Thymus (tissue), 11 donors: ENCODE results near the gene TTC34. TPM values are rescaled to one million over a fixed set of nuclear protein-coding genes. Genes with fewer than 3 reads are reported as not detected.
"Not testable (repeated sequence)": the region's sequence is repeated elsewhere in the genome, so short reads cannot be mapped to it uniquely, and the experiment has no call there.

Source experiments
- DNase-seq, 9 donors: peaks; one replicate each; pipeline ENCODE4 v3.0.0-alpha.2; 2013; ENCODE audit warnings: low spot score in 9 of 9, low read depth in 6 of 9, missing footprints in 1 of 9
- H3K27ac ChIP-seq, 2 donors: one replicate each; pipeline ENCODE4 v1.5.1; 2013; ENCODE audit warnings: control low read depth in 1 of 2, low read depth in 1 of 2, low read length in 1 of 2, mild to moderate bottlenecking in 1 of 2, moderate library complexity in 1 of 2
- H3K27me3 ChIP-seq, 2 donors: one replicate each; pipeline ENCODE4 v1.5.1; 2013; ENCODE audit warnings: low read length in 1 of 2; ENCODE audit not compliant: control insufficient read depth in 2 of 2, insufficient read depth in 1 of 2
- H3K36me3 ChIP-seq, 2 donors: one replicate each; pipeline ENCODE4 v1.5.1; 2013; ENCODE audit warnings: low read length in 1 of 2, mild to moderate bottlenecking in 1 of 2, moderate library complexity in 1 of 2; ENCODE audit not compliant: control insufficient read depth in 2 of 2, insufficient read depth in 2 of 2
- H3K4me1 ChIP-seq, 2 donors: one replicate each; pipeline ENCODE4 v1.5.1; 2013; ENCODE audit warnings: low read length in 2 of 2; ENCODE audit not compliant: control insufficient read depth in 2 of 2, insufficient read depth in 2 of 2
- H3K4me3 ChIP-seq, 2 donors: one replicate each; pipeline ENCODE4 v1.5.1; 2013; ENCODE audit warnings: low read length in 2 of 2, control low read depth in 1 of 2, mild to moderate bottlenecking in 1 of 2
- H3K9me3 ChIP-seq, 2 donors: one replicate each; pipeline ENCODE4 v1.5.1; 2013; ENCODE audit warnings: low read length in 1 of 2, mild to moderate bottlenecking in 1 of 2; ENCODE audit not compliant: control insufficient read depth in 2 of 2, insufficient read depth in 1 of 2
- WGBS: extraction: QIAGEN DNeasy Blood & Tissue Kit; methylation state at CpG from one replicate; pipeline ENCODE4 v1.1.7; 2013; 5-methylcytosine and 5-hydroxymethylcytosine counted together
- polyA plus RNA-seq: library from polyadenylated mRNA; stranded (reverse); fragments of 200-250 nt; gene quantifications from one replicate; pipeline ENCODE4 v1.2.3, GENCODE V29; 2013
- total RNA-seq: library from RNA; stranded (reverse); fragments of 120-200 nt; gene quantifications from one replicate; pipeline ENCODE4 v1.2.4, GENCODE V29; 2013
- donor health status: healthy.

Gene TTC34
- total and polyA plus RNA-seq, 2 donors = 0.09 to 0.34 TPM

DNA sequence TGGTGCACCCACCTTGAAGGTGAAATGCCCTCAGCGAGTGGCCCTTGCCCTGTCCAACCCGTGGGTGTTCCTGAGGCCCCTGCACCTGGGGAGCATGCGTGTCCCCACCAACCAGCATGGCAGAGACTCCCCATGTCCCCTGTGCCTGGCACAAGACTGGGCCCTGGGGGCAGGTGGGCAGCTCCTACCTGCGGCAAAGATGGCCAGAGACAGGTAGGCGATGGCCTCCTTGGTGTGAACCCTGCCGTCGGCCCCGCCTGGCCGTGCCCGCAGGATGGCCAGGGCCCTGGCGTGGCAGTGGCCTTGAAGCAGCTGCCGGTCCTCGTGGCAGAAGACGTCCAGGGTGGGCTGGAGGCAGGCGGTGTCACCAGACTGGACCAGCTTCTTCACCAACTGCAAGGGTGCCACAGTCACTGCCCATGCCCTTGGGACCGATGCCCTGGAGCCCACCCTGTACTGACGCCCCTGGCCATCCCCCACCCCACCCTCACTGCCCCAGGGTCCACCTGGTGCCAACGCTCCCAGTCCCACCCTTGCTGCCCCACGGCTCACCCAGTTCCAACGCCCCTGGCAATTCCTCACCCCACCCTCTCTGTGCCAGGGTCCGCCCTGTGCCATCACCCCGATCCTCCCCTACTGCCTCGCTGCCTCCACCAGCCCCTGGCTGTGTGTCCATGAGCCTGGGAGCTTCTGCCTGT, 15.7 kb downstream of the TTC34 start:
- WGBS = 96% methylated on average over 23 of the region's 23 CpGs
- no peaks in the 10 kb centered on the region for H3K36me3 ChIP-seq
- H3K27me3 ChIP-seq = peaks cover 28 to 38% of the 10 kb centered on the region in 2 donors
- H3K27ac ChIP-seq = no peak overlapping the region
- no peak for DNase-seq
- H3K9me3 ChIP-seq = peaks cover 2 to 8% of the 10 kb centered on the region in 2 donors
- no peak overlapping the region for H3K4me3 ChIP-seq
- H3K4me1 ChIP-seq = no peaks in the 10 kb centered on the region

DNA sequence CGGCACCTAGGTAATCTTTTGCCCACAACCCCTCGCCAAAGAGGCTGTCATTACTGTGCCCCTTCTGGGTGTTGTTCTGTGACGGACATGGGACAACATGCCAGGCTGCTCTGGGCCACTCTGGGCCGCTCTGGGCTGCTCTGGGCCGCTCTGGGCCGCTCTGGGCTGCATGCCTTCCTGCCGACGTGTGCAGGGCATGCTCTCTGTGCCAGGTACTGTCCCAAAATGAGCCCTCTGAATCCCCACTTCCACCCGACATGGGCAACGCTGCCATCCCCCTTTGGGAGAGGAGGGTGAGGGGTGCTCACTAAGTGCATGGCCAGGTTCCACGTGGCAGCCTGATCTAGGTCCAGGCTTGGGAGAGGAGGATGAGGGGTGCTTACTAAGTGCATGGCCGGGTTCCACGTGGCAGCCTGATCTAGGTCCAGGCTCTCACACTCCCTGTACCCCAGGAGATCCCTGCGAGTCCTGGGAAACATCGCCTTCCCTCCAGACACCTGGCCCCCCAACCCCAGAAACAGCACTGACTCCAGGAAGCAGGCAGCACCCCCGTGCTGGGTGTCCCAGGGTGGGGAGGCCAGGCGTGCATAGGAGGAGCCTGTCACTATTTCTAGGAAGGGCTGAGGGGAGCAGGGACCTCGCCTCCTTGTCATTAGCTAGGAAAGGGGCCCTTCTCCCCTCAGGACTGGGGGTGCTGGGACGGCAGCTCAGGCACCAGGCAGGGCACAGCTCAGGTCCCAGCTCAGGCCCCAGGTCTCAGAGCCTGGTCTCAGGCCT, 16.5 kb downstream of the TTC34 start:
- Histone ChIP-seq H3K27ac (no peak overlapping the region), H3K4me3 (no peak overlapping the region), H3K4me1 (no peaks in the 10 kb centered on the region), H3K27me3 (peaks cover 21 to 31% of the 10 kb centered on the region in 2 donors), H3K36me3 (no peaks in the 10 kb centered on the region), H3K9me3 (peaks cover 2 to 8% of the 10 kb centered on the region in 2 donors)
- no peak for DNase-seq
- 86% methylated on average over 19 of the region's 19 CpGs for WGBS

DNA sequence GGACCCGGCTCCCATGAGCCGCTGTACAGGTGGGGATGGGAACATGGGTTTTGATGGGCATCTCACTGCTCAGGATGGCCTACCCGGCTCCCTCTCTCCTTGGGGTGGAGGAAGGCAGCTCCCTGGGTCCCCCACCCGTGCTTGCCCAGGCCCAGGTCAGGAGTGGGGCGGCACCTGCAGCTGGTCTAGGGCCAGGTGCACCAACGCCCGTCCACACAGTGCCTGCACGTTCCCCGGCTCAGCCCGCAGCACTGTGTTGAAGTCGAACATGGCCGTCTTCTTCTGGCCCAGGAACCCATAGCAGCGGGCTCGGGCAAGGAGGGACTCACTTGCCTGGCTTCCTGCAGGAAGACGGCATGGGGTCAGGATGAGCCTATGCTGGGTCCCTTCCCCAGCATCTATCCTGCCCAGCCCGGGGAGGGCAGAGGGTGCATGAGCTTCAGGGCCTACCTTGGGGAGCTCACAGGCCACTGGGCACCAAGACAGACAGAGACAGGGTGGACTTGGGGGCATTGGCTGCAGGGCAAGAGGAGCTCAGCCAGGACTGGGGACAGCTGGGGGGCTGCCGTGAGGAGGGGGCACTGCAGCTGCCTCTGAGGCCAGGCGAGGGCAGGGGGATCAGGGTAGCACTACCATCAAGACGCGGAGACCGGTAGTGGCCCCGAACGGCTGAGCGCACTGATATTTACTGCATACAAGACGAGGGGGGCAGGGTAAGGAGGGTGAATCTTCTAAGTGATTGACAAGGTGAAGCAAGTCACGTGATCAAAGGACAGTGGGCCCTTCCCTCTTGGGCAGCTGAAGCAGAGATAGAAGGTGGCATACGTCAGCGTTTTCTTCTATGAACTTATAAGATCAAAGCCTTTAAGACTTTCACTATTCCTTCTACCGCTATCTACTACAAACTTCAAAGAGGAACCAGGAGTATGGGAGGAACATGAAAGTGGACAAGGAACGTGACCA, 17.8 kb downstream of the TTC34 start:
- H3K27ac ChIP-seq = no peak overlapping the region
- DNase-seq = no peak
- no peak overlapping the region for H3K4me3 ChIP-seq
- no peaks in the 10 kb centered on the region for H3K36me3 ChIP-seq
- peaks cover 7 to 19% of the 10 kb centered on the region in 2 donors for H3K27me3 ChIP-seq
- H3K4me1 ChIP-seq = no peaks in the 10 kb centered on the region
- H3K9me3 ChIP-seq = peaks cover 2 to 8% of the 10 kb centered on the region in 2 donors
- WGBS = 93% methylated on average over 30 of the region's 30 CpGs

DNA sequence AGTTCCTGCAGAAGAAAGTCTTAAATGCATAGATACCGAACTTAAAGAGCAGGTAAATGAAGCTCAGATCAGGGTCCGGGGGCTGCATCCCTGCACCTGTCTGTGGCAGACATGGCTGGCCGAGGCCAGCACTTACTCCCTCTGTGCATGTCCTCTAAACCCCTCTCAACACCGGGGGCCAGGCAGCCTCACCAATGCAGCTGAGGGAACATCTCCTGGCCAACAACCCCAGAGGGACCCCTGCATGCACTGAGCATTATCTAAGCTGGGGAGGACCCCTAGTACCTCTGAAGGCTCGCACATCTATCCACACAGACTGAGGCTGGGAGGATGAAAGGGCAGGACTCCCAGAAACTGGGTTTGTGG, 18.4 kb downstream of the TTC34 start:
- Histone ChIP-seq H3K27ac (no peak overlapping the region), H3K36me3 (no peaks in the 10 kb centered on the region), H3K9me3 (peaks cover 2 to 8% of the 10 kb centered on the region in 2 donors), H3K27me3 (peaks cover 3 to 12% of the 10 kb centered on the region in 2 donors), H3K4me1 (no peaks in the 10 kb centered on the region), H3K4me3 (no peak overlapping the region)
- 94% methylated on average over 5 of the region's 5 CpGs for WGBS
- no peak for DNase-seq

DNA sequence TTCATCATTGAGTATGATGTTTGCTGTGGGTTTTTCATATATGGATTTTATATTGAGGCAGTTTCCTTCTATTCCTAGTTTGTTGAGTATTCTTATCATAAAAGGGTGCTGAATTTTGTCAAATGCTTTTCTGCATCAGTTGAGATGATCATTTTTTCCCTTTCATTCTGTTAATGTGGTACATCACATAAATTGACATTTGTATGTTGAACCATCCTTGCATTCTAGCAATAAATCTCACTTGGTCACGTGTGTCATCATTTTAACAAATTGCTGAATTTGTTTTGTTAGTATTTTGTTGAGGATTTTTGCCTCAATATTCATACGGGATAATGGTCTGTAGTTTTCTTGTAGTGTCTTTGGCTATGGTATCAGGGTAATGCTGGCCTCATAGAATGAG, 19.9 kb downstream of the TTC34 start:
- H3K36me3 ChIP-seq = no peaks in the 10 kb centered on the region
- DNase-seq = no peak
- no peak overlapping the region for H3K27ac ChIP-seq
- WGBS = 78% methylated on average over 2 of the region's 2 CpGs
- H3K9me3 ChIP-seq = peaks cover 2 to 8% of the 10 kb centered on the region in 2 donors
- no peaks in the 10 kb centered on the region for H3K27me3 ChIP-seq
- no peak overlapping the region for H3K4me3 ChIP-seq
- H3K4me1 ChIP-seq = no peaks in the 10 kb centered on the region

DNA sequence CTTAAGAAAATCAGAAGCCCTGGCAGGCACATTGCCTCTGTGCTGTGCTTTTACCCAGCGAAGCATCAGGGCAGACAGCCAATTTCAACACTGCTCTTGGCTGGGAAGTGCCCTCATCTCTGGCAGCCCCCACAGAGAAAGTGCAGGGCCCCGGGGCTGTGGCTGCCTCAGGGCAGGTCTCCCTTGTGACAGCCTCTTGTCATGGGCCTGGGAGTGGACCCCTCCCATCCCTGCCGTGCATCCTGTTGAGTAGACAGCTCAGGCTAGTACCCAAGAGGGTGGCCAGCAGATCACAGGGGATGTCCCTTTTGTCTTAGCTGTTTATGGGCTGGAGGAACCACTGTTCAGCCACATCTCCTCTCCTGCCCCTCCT, 23.3 kb downstream of the TTC34 start:
- H3K27me3 ChIP-seq = no peaks in the 10 kb centered on the region
- no peak overlapping the region for H3K27ac ChIP-seq
- H3K4me3 ChIP-seq = no peak overlapping the region
- no peaks in the 10 kb centered on the region for H3K36me3 ChIP-seq
- no peaks in the 10 kb centered on the region for H3K4me1 ChIP-seq
- peaks cover 0 to 7% of the 10 kb centered on the region in 2 donors for H3K9me3 ChIP-seq
- 53% methylated on average over 3 of the region's 3 CpGs for whole genome bisulfite sequencing
- no peak for DNase-seq

DNA sequence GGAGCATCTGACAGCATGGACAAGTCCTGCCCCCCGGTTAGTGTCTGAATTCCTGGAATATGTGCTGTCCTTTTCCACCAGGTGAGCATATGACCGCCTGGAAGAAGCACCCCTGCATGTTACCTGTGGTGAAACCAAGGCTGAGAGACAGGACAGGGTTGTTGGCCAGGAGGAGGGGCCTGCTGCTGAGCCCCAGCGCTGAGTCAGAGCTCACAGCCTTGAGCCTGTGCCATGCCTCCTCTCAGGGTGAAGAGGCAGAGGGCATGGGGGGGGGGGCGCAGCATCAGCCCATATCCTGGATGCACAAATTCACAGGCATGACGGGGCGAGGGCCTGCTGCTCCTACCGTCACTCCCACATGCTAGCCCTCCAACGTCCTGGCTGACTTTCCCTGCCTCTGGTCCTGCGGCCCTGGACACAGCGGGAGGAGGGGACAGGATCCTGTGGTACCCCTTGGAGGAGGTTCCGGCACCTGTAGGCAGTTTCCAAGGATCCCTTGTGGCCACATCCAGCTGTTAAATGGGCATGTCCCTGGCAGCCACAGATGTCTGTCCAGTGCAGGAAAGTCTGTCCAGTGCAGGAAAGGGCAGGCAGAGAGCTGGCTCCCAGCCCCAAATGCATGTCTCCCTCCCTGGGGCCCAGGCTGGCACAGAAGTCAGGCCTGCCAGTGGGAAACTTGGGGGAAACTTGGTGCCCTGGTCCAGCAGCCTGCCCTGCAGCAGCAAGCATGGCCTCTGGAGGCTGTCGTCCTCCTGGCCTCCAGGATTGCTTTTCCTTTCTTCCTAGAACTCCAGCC, 23.9 kb downstream of the TTC34 start:
- no peak overlapping the region for H3K4me3 ChIP-seq
- no peak overlapping the region for H3K27ac ChIP-seq
- H3K27me3 ChIP-seq = no peaks in the 10 kb centered on the region
- H3K9me3 ChIP-seq = peaks cover 0 to 1% of the 10 kb centered on the region in 2 donors
- H3K4me1 ChIP-seq = no peaks in the 10 kb centered on the region
- no peak for DNase-seq
- 64% methylated on average over 12 of the region's 12 CpGs for WGBS
- no peaks in the 10 kb centered on the region for H3K36me3 ChIP-seq

DNA sequence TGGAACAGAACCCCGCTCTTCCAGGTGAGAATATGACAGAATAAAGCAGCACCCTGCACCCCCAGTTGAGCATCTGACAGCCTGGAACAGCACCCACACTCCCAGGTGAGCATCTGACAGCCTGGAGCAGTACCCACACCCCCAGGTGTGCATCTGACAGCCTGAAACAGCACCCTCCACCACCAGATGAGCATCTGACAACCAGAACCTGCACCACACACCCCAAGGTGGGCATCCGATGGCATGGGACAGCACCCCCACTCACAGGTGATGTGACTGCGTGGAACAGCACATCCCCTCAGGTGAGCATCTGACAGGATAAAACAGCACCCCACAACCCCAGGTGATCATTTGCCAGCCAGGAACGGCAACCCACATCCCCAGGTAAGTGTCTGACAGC, 26.2 kb downstream of the TTC34 start:
- not testable (repeated sequence) for H3K9me3 ChIP-seq, H3K36me3 ChIP-seq, DNase-seq, H3K4me1 ChIP-seq, H3K27me3 ChIP-seq, H3K27ac ChIP-seq, H3K4me3 ChIP-seq
- WGBS = 83% methylated on average over 4 of the region's 4 CpGs
